Erythroblast (primary cell): ENCODE results near the gene ASCL3.
"Not testable (repeated sequence)": the region's sequence is repeated elsewhere in the genome, so short reads cannot be mapped to it uniquely, and the experiment has no call there.

ENCODE experiments used
- DNase-seq, 2 experiments: peaks; one replicate each; lab custom pipeline; 2025; lab: John Stamatoyannopoulos, UW
- GATA1 ChIP-seq: IDR thresholded peaks from 2 replicates; pipeline ENCODE4 v1.6.1; 2011; ENCODE audit warnings: low read depth, mild to moderate bottlenecking, control low read depth, low read length, moderate library complexity
- POLR2A ChIP-seq: IDR thresholded peaks from 2 replicates; pipeline ENCODE4 v1.6.1; 2011; ENCODE audit warnings: mild to moderate bottlenecking, low read length

The ASCL3 gene

GRCh38 chr11:8910649-8911026, 32.2 kb downstream of the ASCL3 start:
- TF ChIP-seq GATA1: no peak

DNA sequence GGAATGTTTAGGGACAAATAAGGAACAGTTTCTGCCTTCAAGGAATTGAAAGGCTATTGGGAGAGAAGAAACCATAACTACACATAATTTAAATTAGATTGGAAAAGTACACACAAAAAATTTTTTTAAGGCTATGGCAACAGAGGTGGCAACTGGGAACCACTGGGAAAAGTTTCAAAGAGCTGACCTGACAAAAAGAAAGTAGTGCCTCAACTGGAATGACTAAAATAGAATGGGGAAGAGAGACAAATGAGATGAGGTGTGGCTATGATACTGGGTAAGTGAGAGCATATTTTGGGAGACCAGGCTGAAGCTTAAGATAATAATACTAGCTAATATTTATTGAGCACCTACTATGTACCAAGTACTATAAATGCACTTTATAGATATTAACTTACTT, 34.7 kb downstream of the ASCL3 start:
- no peak for TF ChIP-seq POLR2A
- no peak for TF ChIP-seq GATA1
- no peak for DNase-seq

More at GRCh38 chr11:8910649-8911026, 32.2 kb downstream of the ASCL3 start:
- no peak for DNase-seq

DNA sequence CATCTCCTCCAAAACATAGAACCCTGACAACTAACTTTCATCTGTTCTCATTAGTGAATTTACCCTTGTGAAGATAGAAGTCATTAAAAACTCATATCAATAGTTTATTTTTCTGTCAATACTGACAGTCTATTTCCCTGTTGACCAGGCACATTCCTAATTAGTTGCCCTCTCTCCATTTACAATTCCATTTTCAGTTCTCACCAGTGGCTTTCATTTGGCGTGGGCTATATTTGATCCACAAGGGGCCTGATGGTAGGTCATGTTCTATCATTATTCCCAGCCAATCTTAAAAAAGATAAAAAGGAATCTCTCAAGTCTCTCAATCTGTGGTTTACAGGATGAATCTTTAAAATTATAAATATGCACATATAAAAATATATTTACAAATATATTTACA, 35.7 kb downstream of the ASCL3 start:
- TF ChIP-seq GATA1 (no peak), POLR2A (no peak)
- no peak for DNase-seq

DNA sequence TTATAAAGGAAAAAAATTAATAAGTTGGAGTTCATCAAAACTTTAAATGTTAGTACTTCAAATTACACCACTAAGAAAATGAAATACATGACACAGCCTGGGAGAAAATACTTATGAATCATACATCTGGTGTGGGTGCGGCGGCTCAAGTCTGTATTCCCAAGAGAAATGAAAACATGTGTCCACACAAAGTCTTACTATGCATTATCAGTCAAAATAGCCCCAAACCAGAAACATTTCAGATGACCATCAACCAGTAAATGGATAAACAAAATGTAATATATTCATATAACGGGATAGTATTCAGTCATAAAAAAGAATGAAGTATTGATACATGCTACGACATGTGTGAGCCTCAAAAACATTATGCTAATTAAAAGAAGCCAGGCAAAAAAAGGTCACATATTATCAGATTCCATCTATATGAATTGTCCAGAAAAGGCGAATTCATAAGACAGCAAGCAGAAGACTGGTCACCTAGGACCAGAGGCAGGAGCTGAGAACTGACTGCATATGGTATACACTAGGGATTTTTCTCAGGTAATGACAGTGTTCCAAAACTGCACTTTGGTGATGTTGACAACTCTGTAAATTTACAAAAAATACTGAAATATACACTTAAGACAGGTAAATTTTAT, 37.2 kb downstream of the ASCL3 start:
- no peak for TF ChIP-seq GATA1
- no peak for TF ChIP-seq POLR2A
- no peak for DNase-seq

GRCh38 chr11:8899119-8899753, 43.6 kb downstream of the ASCL3 start:
- no peak for TF ChIP-seq GATA1
- no peak for TF ChIP-seq POLR2A
- no peak for DNase-seq

DNA sequence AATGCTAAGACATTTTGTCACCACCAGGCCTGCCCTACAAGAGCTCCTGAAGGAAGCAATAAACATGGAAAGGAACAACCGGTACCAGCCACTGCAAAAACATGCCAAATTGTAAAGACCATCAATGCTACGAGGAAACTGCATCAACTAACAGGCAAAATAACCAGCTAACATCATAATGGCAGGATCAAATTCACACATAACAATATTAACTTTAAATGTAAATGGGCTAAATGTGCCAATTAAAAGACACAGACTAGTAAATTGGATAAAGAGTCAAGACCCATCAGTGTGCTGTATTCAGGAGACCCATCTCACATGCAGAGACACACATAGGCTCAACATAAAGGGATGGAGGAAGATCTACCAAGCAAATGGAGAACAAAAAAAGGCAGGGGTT, 51.6 kb downstream of the ASCL3 start:
- not testable (repeated sequence) for DNase-seq
